IPS-18c (cell line): ENCODE measurements around the gene ZNF816.
A peak's percentile ranks its signal among the peaks of the same experiment; 100 is the strongest.
"Not testable (repeated sequence)": the region's sequence is repeated elsewhere in the genome, so short reads cannot be mapped to it uniquely, and the experiment has no call there.

Experiments
- H3K4me3 ChIP-seq: 2 replicates; pipeline ENCODE4 v1.7.0; 2013; ENCODE audit warnings: low read depth, mild to moderate bottlenecking, low read length, moderate library complexity; ENCODE audit not compliant: insufficient read depth
- H3K9me3 ChIP-seq: one replicate; pipeline ENCODE4 v1.6.1; 2013; ENCODE audit warnings: mild to moderate bottlenecking, low read length, moderate library complexity; ENCODE audit not compliant: control insufficient read depth, insufficient read depth

The ZNF816 gene

DNA sequence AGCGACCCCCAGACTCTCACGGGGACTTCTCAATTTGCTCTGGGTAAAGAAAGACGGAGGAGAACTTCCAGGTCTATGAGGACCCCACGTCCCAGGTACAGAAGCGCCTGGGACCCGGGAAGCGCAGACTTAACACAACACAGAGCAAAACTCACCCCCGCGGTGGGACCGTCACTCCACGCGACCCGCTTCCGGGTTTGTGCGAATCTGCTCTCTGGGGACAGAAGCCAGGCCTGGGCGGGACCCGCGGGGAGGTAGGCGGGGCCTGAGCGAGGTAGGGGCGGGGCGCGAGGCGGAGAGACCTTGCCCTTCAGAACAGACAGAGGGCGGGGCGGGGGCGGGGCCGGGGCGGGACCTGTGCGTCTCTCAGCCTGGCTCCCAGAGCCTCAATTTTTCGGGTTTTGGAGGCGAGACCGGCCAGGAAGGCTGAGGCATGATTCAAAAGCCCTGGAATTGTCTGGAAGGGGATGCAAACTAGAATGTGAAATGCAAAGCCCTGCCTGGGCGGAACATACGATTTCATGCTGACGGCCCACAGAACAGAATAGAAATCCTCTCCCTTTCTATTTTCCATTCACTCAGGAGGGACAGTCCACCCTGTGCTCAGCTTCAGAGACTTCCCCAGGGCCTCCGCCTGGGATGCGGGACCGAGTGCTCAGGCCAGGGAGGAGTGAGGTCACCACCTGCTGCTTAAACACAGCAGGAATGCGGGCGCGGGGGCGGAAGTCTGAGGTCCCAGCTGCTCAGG is 20.1 kb downstream of the ZNF816 start:
- Histone ChIP-seq H3K4me3 (peak overlapping the region; percentile 99), H3K9me3 (no peaks in the 10 kb centered on the region)

DNA sequence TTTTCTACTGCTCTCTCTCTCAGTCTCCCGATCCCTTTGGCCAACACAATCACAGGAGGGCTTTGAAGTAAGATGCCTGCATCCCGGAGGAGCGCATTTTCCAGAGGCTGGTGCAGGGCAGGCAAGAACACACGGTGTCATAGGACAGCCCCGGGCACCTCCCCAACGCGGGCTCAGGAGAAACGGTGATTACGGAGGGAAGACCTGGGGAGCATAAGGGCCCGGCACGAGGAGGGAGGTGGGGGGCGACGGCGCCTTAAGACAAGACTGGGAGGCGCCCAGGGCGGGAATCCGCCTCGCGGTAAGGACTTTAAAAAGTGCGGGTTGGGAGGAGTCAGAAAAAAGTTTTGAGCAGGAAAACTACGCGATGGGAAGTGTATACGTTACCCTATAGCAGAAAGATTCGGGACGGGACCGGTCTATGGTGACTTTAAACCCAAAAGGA is 20.7 kb downstream of the ZNF816 start:
- no peaks in the 10 kb centered on the region for H3K9me3 ChIP-seq
- H3K4me3 ChIP-seq: peak overlapping the region; percentile 99

DNA sequence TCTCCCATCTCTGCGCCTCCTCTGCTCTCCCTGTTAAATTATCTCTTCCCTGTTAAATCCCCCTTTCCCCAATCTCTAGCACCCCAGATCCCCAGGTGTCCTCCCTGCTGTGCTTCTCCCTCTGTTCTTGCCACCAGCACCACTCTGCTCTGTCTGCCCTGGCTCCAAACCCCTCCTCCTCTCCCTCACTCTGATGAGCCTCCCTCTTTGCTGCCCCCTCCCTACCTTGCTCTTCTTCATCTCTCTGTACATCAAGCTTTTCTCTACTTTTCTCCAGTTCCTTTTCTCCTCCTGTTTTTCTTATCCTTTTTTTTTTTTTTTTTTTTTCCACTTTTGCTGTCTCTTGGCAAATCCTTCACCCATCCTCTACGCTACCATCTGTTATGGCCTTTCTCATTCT is 21.2 kb downstream of the ZNF816 start:
- H3K4me3 ChIP-seq: peak overlapping the region; percentile 99; the same call in 1 of the 2 replicates
- H3K9me3 ChIP-seq: not testable (repeated sequence)

DNA sequence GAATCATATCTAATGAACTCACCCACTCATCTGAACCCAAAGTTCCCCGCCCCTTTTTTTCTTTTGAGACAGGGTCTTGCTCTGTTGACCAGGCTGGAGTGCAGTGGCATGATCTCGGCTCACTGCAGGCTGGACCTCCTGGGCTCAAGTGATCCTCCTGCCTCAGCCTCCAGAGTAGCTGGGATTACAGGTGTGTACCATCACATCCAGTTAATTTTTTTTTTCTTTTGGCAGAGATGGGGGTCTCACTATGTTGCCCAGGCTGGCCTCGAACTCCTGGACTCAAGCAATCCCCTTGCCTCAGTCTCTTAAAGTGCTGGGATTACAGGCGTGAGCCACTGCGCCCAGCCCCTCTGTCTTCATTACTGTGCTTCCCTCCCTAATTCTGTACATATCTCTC is 21.8 kb downstream of the ZNF816 start:
- H3K9me3 ChIP-seq, H3K4me3 ChIP-seq: not testable (repeated sequence)

DNA sequence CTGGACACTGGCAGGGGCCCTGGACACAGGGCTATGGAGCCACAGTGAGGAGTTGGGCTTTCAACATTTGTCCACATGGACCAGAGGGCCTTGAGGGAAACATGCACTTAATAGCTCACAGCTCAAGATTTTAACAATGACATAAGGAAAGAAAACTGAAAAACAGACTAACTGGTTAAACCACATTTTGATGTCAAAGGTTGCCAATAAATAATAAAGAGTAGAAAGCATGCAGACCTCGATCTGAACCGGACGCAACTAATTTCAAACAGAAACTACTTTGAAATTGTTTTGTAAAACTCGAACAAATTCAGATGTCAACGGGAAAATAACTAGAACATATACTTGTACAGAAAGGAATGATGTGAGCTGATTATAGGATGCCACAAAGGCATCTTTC is 23.9 kb downstream of the ZNF816 start:
- Histone ChIP-seq H3K9me3 (no peaks in the 10 kb centered on the region), H3K4me3 (no peak overlapping the region)

DNA sequence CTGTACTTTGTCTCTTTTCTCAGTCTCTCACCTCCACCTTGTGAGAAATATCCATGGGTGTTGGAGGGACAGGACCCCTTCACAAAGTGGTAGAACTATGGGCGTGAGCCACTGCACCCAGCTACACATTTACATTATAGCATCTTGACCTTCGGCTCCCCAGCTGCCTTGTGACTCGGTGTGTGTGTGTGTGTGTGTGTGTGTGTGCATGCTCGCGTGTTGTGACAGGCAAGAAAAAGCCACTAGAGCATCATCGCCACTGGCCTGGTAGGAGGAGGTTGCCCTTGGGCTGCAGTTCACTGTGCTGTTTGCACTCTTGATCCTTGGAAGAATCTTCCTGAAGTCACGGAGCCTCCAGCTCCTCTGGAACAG is 25.7 kb downstream of the ZNF816 start:
- Histone ChIP-seq H3K4me3 (no peak overlapping the region), H3K9me3 (no peaks in the 10 kb centered on the region)

DNA sequence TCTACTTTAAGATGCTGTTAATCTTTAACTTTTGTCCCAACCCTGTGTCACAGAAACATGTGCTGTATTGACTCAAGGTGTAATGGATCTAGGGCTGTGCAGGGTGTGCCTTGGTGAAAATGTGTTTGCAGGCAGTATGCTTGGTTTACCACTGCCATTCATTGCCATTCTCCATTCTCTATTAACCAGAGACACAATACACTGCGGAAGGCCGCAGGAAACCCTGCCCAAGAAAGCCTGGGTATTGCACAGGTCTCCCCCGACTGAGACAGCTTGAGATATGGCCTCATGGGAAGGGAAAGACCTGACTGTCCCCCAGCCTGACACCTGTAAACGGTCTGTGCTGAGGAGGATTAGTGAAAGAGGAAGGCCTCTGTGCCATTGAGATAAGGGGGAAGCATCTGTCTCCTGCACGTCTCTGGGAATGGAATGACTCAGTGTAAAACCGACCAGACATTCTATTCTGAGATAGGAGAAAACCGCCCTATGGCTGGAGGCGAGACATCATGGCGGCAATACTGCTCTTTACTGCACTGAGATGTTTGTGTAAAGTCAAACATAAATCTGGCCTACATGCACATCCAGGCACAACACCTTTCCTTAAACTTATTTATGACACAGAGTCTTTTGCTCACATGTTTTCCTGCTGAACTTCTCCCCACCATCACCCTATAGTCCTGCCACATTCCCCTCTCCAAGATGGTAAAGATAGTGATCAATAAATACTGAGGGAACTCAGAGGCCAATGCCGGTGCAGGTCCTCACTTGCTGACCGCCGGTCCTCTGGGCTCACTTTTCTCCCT is 26.3 kb downstream of the ZNF816 start:
- no peak overlapping the region for H3K4me3 ChIP-seq
- H3K9me3 ChIP-seq: no peaks in the 10 kb centered on the region

DNA sequence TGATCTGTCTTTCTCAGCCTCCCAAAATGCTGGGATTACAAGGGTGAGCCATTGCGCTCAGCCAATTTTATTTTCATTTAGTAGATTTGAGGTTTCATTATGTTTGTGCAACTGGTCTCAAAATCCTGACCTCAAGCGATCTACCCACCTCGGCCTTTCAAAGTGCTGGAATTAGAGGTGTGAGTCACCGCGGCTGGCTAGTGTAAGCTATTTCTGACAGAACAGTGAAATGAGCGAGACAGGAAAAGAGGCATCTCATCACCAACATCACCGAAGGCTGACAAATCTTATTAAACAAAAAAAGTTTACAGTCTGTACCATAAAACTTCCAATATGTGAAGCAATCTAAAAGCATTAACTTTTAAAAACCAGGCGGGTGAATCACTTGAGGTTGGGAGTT is 27.2 kb downstream of the ZNF816 start:
- no peaks in the 10 kb centered on the region for H3K9me3 ChIP-seq
- H3K4me3 ChIP-seq: no peak overlapping the region

DNA sequence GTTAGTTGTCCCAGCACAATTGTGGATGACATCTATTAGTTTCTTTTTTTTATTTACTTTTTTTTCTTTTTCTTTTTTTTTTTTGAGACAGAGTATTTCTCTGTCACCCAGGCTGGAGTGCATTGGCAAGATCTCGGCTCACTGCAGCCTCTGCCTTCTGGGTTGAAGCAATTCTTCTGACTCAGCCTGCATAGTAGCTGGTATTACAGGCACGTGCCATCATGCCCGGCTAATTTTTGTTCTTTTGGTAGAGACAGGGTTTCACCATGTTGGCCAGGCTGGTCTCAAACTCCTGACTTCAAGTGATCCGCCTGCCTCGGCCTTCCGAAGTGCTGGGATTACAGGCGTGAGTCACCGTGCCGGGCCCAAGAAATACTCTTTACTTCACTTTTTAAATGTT is 38.0 kb downstream of the ZNF816 start:
- H3K9me3 ChIP-seq, H3K4me3 ChIP-seq: not testable (repeated sequence)

DNA sequence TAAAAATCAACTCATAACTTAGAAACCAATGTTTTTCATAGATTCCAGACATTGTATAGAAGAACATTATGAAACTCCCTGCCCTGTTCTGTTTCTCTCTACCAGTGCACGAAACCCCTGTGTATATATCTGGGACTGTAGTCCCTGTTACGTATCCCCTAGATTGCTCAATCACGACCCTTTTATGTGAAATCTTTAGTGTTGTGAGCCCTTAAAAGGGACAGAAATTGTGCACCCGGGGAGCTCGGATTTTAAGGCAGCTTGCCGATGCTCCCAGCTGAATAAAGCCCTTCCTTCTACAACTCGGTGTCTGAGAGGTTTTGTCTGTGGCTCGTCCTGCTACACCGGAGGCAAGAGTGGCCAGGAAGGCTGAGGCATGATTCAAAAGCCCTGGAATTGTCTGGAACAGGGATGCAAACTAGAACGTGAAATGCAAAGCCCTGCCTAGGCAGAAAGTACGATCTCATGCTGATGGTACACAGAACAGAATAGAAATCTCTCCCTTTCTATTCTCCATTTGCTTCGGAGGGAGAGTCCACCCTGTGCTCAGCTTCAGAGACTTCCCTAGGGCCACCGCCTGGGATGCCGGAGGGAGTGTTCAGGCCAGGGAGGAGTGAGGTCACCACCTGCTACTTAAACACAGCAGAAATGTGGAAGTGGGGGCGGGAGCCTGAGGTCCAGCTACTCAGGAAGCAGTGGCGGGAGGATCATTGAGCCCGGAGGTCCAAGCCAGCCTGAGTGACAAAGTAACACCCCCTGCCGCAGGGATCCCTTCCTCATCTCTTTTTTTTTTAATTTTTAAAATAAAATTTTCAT is 38.7 kb downstream of the ZNF816 start:
- Histone ChIP-seq H3K9me3 (no peaks in the 10 kb centered on the region), H3K4me3 (peak overlapping the region; percentile 83; the same call in 1 of the 2 replicates)

DNA sequence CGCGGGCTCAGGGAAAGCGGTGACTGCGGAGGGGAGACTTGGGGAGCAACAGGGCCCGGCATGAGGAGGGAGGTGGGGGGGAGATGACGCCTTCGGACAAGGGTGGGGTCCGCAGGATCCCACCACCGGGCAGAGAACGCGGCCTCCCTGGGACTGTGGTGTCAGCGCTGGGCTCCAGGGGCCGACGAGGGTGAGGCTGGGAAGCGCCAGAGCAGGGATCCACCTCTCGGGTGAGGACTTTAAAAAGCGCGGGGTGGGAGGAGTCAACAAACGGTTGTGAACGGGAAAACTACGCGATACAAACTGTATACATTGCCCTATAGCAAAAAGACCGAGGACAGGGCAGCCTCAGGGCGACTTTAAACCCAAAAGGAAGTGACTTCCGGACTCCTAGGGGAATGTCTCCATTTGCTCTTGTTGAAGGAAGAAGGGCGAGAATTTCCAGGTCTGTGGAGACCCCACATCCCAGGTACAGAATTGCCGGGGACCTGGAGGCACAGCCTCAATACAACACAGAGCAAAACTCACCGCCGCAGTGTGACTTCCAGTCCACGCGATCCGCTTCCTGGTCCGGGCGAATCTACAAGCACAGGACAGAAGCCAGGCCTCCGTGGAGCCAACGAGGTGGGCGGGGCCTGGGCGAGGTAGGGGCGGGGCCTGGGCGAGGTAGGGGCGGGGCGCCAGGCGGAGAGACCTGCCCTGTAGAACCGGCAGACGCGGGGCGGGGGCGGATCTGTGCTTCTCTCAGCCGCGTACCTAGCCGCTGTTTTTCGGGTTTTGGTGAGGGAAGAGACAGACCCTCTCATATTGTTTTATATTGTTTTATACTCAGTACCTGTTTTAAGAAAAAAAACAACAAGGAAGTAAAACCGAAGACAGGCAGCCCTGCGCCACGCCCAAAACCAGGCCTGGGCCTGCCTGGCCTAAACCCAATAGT is 39.6 kb downstream of the ZNF816 start, which contains the start of gene ZNF888:
Gene ZNF888, minus strand, starts transcription at position 588 of the 937 bp plus-strand sequence. CDS start 5,555 bp downstream, outside the sequence.
- Histone ChIP-seq H3K4me3 (peak within 1 kb of the TSS; percentile 83), H3K9me3 (no peaks in the 10 kb centered on the region)

DNA sequence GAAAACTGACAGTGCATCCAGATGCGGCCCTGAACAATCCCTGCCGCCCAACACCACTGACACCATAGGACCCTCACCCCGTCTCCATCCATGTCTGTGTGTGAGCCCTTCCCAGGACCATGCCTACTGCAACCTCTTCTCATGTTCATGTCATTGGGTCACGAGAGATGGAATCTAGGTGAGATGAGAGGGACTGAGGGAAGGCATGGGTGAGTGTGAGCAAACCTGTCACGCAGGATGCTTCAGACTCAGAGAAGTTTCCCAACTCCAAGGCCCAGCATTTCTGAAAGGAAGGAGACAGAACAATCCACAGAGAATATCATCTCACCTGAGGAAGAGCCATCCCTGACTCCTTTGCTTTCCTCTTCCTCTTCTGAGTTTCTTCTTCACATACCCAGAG is 45.1 kb downstream of the ZNF816 start:
- Histone ChIP-seq H3K9me3 (no peaks in the 10 kb centered on the region), H3K4me3 (no peak overlapping the region)

DNA sequence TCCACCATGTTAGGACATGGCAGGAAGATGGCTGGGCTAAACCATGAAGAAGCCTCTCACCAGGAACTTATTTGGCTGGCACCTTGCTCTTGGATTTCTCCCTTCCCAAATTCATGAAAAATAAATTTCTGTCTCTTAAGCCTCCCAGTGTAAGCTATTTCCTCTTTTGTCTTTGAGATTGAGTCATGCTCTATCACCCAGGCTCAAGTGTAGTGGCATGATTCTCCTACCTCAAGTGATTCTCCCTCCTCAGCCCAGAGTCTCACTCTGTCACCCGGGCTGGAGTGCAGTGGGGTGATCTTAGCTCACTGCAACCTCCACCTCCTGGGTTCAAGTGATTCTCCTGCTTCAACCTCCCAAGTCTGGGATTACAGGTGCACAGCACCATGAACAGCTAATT is 52.0 kb downstream of the ZNF816 start:
- no peaks in the 10 kb centered on the region for H3K9me3 ChIP-seq
- no peak overlapping the region for H3K4me3 ChIP-seq

DNA sequence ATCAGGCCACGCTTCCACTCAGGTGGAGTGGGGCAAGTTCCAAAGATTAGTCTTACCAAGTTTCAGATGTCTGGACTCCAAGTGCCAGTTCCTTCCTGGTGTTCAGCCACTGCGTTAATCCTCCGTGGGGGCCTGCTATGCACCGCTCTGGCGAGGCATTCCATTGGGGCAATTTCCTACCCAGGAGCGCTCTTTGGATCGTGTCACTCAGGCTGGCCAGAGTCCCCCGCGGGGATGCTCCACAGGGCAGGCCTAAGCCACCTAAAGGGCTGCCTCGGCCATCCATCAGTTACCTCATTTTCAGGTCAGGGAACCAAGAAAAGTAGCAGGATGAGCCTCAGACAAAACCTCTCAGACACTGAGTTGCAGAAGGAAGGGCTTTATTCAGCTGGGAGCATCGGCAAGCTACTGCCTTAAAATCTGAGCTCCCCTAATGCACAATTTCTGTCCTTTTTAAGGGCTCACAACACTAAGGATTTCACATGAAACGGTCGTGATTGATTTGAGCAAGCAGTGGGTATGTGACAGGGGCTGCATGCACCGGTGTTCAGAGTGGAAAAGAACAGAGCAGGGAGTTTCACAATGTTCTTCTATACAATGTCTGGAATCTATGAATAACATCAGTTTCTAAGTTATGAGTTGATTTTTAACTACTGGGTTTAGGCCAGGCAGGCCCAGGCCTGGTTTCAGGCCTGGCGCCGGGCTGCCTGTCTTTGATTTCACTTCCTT is 58.5 kb downstream of the ZNF816 start:
- H3K9me3 ChIP-seq, H3K4me3 ChIP-seq: not testable (repeated sequence)

DNA sequence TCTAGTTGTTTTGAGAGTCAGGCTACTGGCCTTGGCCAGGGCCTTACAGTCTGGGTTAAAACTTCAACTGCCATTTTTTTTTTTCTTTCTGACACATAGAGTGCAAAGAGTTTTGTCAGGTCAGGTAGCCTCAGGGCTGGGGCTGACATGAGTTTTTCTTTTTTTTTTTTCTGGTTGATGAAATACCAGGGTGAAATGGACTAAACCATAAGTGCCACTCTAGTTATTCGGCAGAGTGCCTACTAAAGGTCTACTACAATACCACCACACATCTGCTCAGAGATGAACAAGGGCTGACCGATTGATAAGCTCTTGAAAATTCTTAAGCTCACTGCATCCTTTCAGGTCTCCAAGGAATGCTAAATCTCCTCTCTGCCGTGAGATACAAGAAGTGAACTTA is 60.8 kb downstream of the ZNF816 start:
- H3K4me3 ChIP-seq: no peak overlapping the region
- no peaks in the 10 kb centered on the region for H3K9me3 ChIP-seq
